GM12878 (cell line): ENCODE measurements around the gene SPEG. TPM values are rescaled to one million over a fixed set of nuclear protein-coding genes. Genes with fewer than 3 reads are reported as not detected.
A peak's percentile ranks its signal among the peaks of the same experiment; 100 is the strongest.

ENCODE experiments used
- CEBPB ChIP-seq, 2 experiments: fragments of 150-350 bp in 1 of 2; IDR thresholded peaks; 2 replicates each; pipeline ENCODE4 v1.6.1; 2012 to 2014; ENCODE audit warnings: low read depth in 2 of 2, low read length in 2 of 2, borderline replicate concordance in 1 of 2, inconsistent platforms in 1 of 2
- CREB1 ChIP-seq: IDR thresholded peaks from 2 replicates; pipeline ENCODE4 v1.6.1; 2012; ENCODE audit warnings: low read depth, mild to moderate bottlenecking, inconsistent platforms
- HDAC6 ChIP-seq: fragments of 200-600 bp; sonication (generic); IDR thresholded peaks from one replicate; pipeline ENCODE4 v1.8.0; 2017; ENCODE audit warnings: antibody characterized with exemption; ENCODE audit not compliant: unreplicated experiment
- KDM1A ChIP-seq: fragments of 200-600 bp; sonication (generic); IDR thresholded peaks from 2 replicates; pipeline ENCODE4 v1.6.1; 2016; ENCODE audit warnings: borderline replicate concordance
- KLF5 ChIP-seq: fragments of 450-650 bp; IDR thresholded peaks from 2 replicates; pipeline ENCODE4 v1.6.1; 2014; ENCODE audit warnings: mild to moderate bottlenecking; ENCODE audit not compliant: partially characterized antibody
- MEF2A ChIP-seq: IDR thresholded peaks from 2 replicates; pipeline ENCODE4 v1.6.1; 2011; ENCODE audit warnings: low read depth, mild to moderate bottlenecking, low read length, moderate library complexity; ENCODE audit not compliant: insufficient read depth
- PAX8 ChIP-seq: fragments of 450-650 bp; IDR thresholded peaks from 2 replicates; pipeline ENCODE4 v1.6.1; 2017; ENCODE audit warnings: mild to moderate bottlenecking, moderate library complexity
- STAT3 ChIP-seq: IDR thresholded peaks from 2 replicates; pipeline ENCODE4 v1.6.1; 2011; ENCODE audit warnings: low read depth, low read length, improper control_type of control experiment
- TARDBP ChIP-seq: IDR thresholded peaks from 2 replicates; pipeline ENCODE4 v1.6.1; 2016; ENCODE audit warnings: borderline replicate concordance
- ZNF384 ChIP-seq: IDR thresholded peaks from 2 replicates; pipeline ENCODE4 v1.6.1; 2012; ENCODE audit warnings: low read depth, mild to moderate bottlenecking, low read length, improper control_type of control experiment, borderline replicate concordance
- polyA plus RNA-seq, 11 experiments: library from polyadenylated mRNA; depleted of rRNA in 4 of 11; unstranded in 6 of 11; stranded (reverse) in 5 of 11; fragments of >200 nt; fragmentation: Nextera tagmentation in 4 of 11; fragmentation: Illumina TruSeq in 1 of 11; extraction: Ambion mirVana in 4 of 11; extraction: Trizol in 1 of 11; gene quantifications; 1 replicate in 1 of 11; 2 replicates in 10 of 11; pipeline versions ENCODE4 v1.2.1 to v1.2.3, GENCODE V29; 2011 to 2016; ENCODE audit warnings: inconsistent platforms in 2 of 11, missing spikeins in 2 of 11, low read depth in 1 of 11
- total RNA-seq, 4 experiments: library from RNA; depleted of rRNA in 3 of 4; stranded (reverse); fragments of >200 nt in 3 of 4; fragmentation: Illumina TruSeq in 1 of 4; extraction: Trizol in 1 of 4; gene quantifications; 2 replicates each; pipeline versions ENCODE4 v1.2.1 to v1.2.3, GENCODE V29; 2013 to 2021
- TF ChIP-seq, protein P1 (sequence below): fragments of 450-650 bp; IDR thresholded peaks from 2 replicates; pipeline ENCODE4 v1.6.1; 2017; ENCODE audit warnings: mild to moderate bottlenecking, moderate library complexity
- TF ChIP-seq, protein P2 (sequence below): fragments of 450-650 bp; IDR thresholded peaks from 2 replicates; pipeline ENCODE4 v1.6.1; 2018; ENCODE audit warnings: borderline replicate concordance, mild to moderate bottlenecking; ENCODE audit not compliant: partially characterized antibody
- TF ChIP-seq, protein P3 (sequence below): IDR thresholded peaks from 2 replicates; pipeline ENCODE4 v1.6.1; 2012; ENCODE audit warnings: low read depth, low read length, improper control_type of control experiment
- TF ChIP-seq, protein P4 (sequence below): fragments of 450-650 bp; IDR thresholded peaks from 2 replicates; pipeline ENCODE4 v1.6.1; 2016; ENCODE audit warnings: mild to moderate bottlenecking
- TF ChIP-seq, protein P5 (sequence below), 3 experiments: IDR thresholded peaks in 2 of 3; conservative IDR thresholded peaks in 1 of 3; 2 replicates each; pipeline ENCODE4 v1.5.1; 2011; ENCODE audit warnings: low read depth in 3 of 3, low read length in 3 of 3, mild to moderate bottlenecking in 3 of 3, control low read depth in 2 of 3, moderate library complexity in 2 of 3, inconsistent platforms in 1 of 3, mixed read lengths in 1 of 3; ENCODE audit not compliant: control insufficient read depth in 2 of 3, insufficient read depth in 1 of 3; ENCODE audit errors: extremely low read depth in 1 of 3
- TF ChIP-seq, protein P6 (sequence below): IDR thresholded peaks from 2 replicates; pipeline ENCODE4 v1.6.1; 2011; ENCODE audit warnings: mild to moderate bottlenecking, low read depth, low read length, moderate library complexity; ENCODE audit not compliant: insufficient replicate concordance

Gene SPEG
- total and polyA plus RNA-seq, 10 of the 15 experiments (the other 5 are each of a cell fraction or from before 2014, with no cell fraction given) = 0.03 to 0.28 TPM; not detected in 8

DNA sequence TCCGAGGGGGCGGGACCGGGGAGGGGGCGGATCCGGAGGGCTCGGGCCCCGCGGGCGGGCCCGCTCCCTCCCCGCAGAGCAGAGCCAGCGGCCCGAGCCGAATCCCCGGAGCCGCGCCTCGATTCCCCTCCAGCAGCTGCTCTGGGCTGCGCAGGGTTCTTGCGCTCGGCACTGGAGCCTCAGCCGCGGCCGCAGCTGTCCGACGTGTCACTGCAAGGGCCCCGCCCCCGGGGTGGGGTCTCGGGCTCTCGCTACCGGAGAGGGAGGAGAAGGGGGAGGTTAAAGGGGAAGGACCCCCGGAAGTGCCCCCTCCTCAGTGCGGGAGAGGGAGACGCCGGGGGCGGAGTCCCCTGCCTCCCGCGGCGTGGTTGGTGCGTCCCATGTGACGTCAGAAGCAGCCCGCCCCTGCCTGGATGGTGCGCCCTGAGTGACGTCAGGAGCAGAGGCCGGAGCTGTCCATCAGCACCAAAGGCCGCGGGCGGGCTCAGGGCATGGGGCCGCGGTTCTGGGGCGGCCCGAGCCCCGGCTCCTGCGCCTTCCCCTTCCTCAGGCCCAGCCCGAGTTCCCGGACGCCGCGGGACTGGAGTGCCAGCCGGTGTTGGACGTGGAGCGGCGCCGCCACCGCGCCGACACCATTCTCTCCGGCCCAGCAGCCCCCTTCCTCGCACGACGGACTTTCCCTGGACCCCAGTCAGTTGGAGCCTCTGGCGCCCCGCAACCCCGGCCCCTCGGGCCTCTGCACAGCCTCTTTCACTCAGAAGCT, 109.1 kb downstream of the SPEG start, which contains the start of the genes CHPF and TMEM198 (continued):
- TF ChIP-seq, protein P1, sequence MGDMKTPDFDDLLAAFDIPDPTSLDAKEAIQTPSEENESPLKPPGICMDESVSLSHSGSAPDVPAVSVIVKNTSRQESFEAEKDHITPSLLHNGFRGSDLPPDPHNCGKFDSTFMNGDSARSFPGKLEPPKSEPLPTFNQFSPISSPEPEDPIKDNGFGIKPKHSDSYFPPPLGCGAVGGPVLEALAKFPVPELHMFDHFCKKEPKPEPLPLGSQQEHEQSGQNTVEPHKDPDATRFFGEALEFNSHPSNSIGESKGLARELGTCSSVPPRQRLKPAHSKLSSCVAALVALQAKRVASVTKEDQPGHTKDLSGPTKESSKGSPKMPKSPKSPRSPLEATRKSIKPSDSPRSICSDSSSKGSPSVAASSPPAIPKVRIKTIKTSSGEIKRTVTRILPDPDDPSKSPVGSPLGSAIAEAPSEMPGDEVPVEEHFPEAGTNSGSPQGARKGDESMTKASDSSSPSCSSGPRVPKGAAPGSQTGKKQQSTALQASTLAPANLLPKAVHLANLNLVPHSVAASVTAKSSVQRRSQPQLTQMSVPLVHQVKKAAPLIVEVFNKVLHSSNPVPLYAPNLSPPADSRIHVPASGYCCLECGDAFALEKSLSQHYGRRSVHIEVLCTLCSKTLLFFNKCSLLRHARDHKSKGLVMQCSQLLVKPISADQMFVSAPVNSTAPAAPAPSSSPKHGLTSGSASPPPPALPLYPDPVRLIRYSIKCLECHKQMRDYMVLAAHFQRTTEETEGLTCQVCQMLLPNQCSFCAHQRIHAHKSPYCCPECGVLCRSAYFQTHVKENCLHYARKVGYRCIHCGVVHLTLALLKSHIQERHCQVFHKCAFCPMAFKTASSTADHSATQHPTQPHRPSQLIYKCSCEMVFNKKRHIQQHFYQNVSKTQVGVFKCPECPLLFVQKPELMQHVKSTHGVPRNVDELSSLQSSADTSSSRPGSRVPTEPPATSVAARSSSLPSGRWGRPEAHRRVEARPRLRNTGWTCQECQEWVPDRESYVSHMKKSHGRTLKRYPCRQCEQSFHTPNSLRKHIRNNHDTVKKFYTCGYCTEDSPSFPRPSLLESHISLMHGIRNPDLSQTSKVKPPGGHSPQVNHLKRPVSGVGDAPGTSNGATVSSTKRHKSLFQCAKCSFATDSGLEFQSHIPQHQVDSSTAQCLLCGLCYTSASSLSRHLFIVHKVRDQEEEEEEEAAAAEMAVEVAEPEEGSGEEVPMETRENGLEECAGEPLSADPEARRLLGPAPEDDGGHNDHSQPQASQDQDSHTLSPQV = no peak
- TF ChIP-seq STAT3 (no peak), MEF2A (no peak), HDAC6 (no peak), CEBPB (IDR thresholded peaks at IDR 0.05; ENCODE audit: borderline replicate concordance in 1 of 2, low read depth in 2 of 2, low read length in 2 of 2) (no peak), KLF5 (peak; percentile 91), KDM1A (no peak), PAX8 (no peak), CREB1 (peak; percentile 97), TARDBP (no peak), ZNF384 (no peak)
- TF ChIP-seq, protein P2, sequence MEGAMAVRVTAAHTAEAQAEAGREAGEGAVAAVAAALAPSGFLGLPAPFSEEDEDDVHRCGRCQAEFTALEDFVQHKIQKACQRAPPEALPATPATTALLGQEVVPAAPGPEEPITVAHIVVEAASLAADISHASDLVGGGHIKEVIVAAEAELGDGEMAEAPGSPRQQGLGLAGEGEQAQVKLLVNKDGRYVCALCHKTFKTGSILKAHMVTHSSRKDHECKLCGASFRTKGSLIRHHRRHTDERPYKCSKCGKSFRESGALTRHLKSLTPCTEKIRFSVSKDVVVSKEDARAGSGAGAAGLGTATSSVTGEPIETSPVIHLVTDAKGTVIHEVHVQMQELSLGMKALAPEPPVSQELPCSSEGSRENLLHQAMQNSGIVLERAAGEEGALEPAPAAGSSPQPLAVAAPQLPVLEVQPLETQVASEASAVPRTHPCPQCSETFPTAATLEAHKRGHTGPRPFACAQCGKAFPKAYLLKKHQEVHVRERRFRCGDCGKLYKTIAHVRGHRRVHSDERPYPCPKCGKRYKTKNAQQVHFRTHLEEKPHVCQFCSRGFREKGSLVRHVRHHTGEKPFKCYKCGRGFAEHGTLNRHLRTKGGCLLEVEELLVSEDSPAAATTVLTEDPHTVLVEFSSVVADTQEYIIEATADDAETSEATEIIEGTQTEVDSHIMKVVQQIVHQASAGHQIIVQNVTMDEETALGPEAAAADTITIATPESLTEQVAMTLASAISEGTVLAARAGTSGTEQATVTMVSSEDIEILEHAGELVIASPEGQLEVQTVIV = peak; percentile 13
- TF ChIP-seq, protein P3, sequence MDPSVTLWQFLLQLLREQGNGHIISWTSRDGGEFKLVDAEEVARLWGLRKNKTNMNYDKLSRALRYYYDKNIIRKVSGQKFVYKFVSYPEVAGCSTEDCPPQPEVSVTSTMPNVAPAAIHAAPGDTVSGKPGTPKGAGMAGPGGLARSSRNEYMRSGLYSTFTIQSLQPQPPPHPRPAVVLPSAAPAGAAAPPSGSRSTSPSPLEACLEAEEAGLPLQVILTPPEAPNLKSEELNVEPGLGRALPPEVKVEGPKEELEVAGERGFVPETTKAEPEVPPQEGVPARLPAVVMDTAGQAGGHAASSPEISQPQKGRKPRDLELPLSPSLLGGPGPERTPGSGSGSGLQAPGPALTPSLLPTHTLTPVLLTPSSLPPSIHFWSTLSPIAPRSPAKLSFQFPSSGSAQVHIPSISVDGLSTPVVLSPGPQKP = peak; percentile 71
- TF ChIP-seq, protein P4, sequence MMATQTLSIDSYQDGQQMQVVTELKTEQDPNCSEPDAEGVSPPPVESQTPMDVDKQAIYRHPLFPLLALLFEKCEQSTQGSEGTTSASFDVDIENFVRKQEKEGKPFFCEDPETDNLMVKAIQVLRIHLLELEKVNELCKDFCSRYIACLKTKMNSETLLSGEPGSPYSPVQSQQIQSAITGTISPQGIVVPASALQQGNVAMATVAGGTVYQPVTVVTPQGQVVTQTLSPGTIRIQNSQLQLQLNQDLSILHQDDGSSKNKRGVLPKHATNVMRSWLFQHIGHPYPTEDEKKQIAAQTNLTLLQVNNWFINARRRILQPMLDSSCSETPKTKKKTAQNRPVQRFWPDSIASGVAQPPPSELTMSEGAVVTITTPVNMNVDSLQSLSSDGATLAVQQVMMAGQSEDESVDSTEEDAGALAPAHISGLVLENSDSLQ = peak; percentile 92
- TF ChIP-seq, protein P5, sequence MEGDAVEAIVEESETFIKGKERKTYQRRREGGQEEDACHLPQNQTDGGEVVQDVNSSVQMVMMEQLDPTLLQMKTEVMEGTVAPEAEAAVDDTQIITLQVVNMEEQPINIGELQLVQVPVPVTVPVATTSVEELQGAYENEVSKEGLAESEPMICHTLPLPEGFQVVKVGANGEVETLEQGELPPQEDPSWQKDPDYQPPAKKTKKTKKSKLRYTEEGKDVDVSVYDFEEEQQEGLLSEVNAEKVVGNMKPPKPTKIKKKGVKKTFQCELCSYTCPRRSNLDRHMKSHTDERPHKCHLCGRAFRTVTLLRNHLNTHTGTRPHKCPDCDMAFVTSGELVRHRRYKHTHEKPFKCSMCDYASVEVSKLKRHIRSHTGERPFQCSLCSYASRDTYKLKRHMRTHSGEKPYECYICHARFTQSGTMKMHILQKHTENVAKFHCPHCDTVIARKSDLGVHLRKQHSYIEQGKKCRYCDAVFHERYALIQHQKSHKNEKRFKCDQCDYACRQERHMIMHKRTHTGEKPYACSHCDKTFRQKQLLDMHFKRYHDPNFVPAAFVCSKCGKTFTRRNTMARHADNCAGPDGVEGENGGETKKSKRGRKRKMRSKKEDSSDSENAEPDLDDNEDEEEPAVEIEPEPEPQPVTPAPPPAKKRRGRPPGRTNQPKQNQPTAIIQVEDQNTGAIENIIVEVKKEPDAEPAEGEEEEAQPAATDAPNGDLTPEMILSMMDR (IDR thresholded peaks at IDR 0.05 in 2 of 3, conservative IDR thresholded peaks at IDR 0.05 in 1 of 3; ENCODE audit: control insufficient read depth in 2 of 3, extremely low read depth in 1 of 3, insufficient read depth in 1 of 3, low read depth in 3 of 3, low read length in 3 of 3) = no peak
- TF ChIP-seq, protein P6, sequence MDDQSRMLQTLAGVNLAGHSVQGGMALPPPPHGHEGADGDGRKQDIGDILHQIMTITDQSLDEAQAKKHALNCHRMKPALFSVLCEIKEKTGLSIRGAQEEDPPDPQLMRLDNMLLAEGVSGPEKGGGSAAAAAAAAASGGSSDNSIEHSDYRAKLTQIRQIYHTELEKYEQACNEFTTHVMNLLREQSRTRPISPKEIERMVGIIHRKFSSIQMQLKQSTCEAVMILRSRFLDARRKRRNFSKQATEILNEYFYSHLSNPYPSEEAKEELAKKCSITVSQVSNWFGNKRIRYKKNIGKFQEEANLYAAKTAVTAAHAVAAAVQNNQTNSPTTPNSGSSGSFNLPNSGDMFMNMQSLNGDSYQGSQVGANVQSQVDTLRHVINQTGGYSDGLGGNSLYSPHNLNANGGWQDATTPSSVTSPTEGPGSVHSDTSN = peak; percentile 58
